ENCODE measurements around the gene CACNA2D3.

GRCh38 chr3:54599716-54600115, 477.4 kb downstream of the CACNA2D3 start:
- no peak for TF ChIP-seq POLR2A (IDR thresholded peaks at IDR 0.05)
- no peak for TF ChIP-seq CTCF (IDR thresholded peaks at IDR 0.05)
- TF ChIP-seq POLR2AphosphoS5 (IDR thresholded peaks at IDR 0.05) = no peak
- no peak for TF ChIP-seq EP300 (IDR thresholded peaks at IDR 0.05)

All from upper lobe of left lung (tissue), 4 donors.